ENCODE measurements around the gene NGEF.

Gene NGEF

GRCh38 chr2:232997749-232998665 is 15.0 kb downstream of the NGEF start:
- no peak for DNase-seq (ENCODE audit: low read depth)

GRCh38 chr2:232994446-232994845 is 18.6 kb downstream of the NGEF start:
- DNase-seq (ENCODE audit: low read depth), result no peak

GRCh38 chr2:232993231-232993821 is 19.7 kb downstream of the NGEF start:
- DNase-seq (ENCODE audit: low read depth), result no peak

- DNase-seq (ENCODE audit: low read depth), result no peak
Observed at GRCh38 chr2:232986155-232986554, 26.9 kb downstream of the NGEF start.

GRCh38 chr2:232984451-232985207 is 28.4 kb downstream of the NGEF start:
- no peak for DNase-seq (ENCODE audit: low read depth)

GRCh38 chr2:232983669-232984140 is 29.4 kb downstream of the NGEF start:
- DNase-seq (ENCODE audit: low read depth), result no peak

GRCh38 chr2:232982926-232983668 is 30.0 kb downstream of the NGEF start:
- no peak for DNase-seq (ENCODE audit: low read depth)

- DNase-seq (ENCODE audit: low read depth), result no peak
Observed at GRCh38 chr2:232981767-232982360, 31.2 kb downstream of the NGEF start.

GRCh38 chr2:232981356-232981755 is 31.7 kb downstream of the NGEF start:
- no peak for DNase-seq (ENCODE audit: low read depth)

- no peak for DNase-seq (ENCODE audit: low read depth)
Observed at GRCh38 chr2:232980683-232981082, 32.4 kb downstream of the NGEF start.

- DNase-seq (ENCODE audit: low read depth), result no peak
Observed at GRCh38 chr2:232979871-232980461, 33.1 kb downstream of the NGEF start.

- DNase-seq (ENCODE audit: low read depth), result no peak
Observed at GRCh38 chr2:232977438-232977971, 35.6 kb downstream of the NGEF start.

GRCh38 chr2:232976666-232977437 is 36.2 kb downstream of the NGEF start:
- DNase-seq (ENCODE audit: low read depth), result no peak

GRCh38 chr2:232976176-232976575 is 36.9 kb downstream of the NGEF start:
- no peak for DNase-seq (ENCODE audit: low read depth)

- no peak for DNase-seq (ENCODE audit: low read depth)
Observed at GRCh38 chr2:232974396-232974795, 38.7 kb downstream of the NGEF start.

- DNase-seq (ENCODE audit: low read depth), result no peak
Observed at GRCh38 chr2:232973796-232974195, 39.3 kb downstream of the NGEF start.

GRCh38 chr2:232973011-232973735 is 39.9 kb downstream of the NGEF start:
- no peak for DNase-seq (ENCODE audit: low read depth)

- no peak for DNase-seq (ENCODE audit: low read depth)
Observed at GRCh38 chr2:232971744-232972143, 41.3 kb downstream of the NGEF start.

GRCh38 chr2:232970051-232970450 is 43.0 kb downstream of the NGEF start:
- no peak for DNase-seq (ENCODE audit: low read depth)
